ENCODE results near the gene SLC43A2.

GRCh38 chr17:1597861-1598342 lies 30.7 kb downstream of the SLC43A2 start:
- TF ChIP-seq EZH2 (IDR thresholded peaks at IDR 0.05; ENCODE audit: low read length): no peak
- TF ChIP-seq, protein P1, sequence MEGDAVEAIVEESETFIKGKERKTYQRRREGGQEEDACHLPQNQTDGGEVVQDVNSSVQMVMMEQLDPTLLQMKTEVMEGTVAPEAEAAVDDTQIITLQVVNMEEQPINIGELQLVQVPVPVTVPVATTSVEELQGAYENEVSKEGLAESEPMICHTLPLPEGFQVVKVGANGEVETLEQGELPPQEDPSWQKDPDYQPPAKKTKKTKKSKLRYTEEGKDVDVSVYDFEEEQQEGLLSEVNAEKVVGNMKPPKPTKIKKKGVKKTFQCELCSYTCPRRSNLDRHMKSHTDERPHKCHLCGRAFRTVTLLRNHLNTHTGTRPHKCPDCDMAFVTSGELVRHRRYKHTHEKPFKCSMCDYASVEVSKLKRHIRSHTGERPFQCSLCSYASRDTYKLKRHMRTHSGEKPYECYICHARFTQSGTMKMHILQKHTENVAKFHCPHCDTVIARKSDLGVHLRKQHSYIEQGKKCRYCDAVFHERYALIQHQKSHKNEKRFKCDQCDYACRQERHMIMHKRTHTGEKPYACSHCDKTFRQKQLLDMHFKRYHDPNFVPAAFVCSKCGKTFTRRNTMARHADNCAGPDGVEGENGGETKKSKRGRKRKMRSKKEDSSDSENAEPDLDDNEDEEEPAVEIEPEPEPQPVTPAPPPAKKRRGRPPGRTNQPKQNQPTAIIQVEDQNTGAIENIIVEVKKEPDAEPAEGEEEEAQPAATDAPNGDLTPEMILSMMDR (optimal IDR thresholded peaks at IDR 0.05 in 1 of 3, IDR thresholded peaks at IDR 0.05 in 1 of 3, conservative IDR thresholded peaks at IDR 0.05 in 1 of 3; ENCODE audit: extremely low read depth in 1 of 3, insufficient read depth in 2 of 3, low read length in 3 of 3): no peak
